Mucosa of stomach (tissue), 1 donor: ENCODE results near the gene WDR37.

Experiments used
- H3K27me3 ChIP-seq: one replicate; pipeline ENCODE4 v1.7.0; 2013; ENCODE audit warnings: mild to moderate bottlenecking, low read length; ENCODE audit not compliant: control insufficient read depth, insufficient read depth
- H3K36me3 ChIP-seq: one replicate; pipeline ENCODE4 v1.7.0; 2013; ENCODE audit warnings: low read length; ENCODE audit not compliant: control insufficient read depth, insufficient read depth
- H3K4me1 ChIP-seq: one replicate; pipeline ENCODE4 v1.7.0; 2013; ENCODE audit warnings: mild to moderate bottlenecking, low read length; ENCODE audit not compliant: control insufficient read depth, insufficient read depth
- H3K4me3 ChIP-seq: one replicate; pipeline ENCODE4 v1.7.0; 2013; ENCODE audit warnings: low read length
- H3K9ac ChIP-seq: one replicate; pipeline ENCODE4 v1.7.0; 2013; ENCODE audit warnings: mild to moderate bottlenecking, low read length, moderate library complexity
- H3K9me3 ChIP-seq: one replicate; pipeline ENCODE4 v1.7.0; 2013; ENCODE audit warnings: mild to moderate bottlenecking, low read length, moderate library complexity; ENCODE audit not compliant: control insufficient read depth
- donor health status: Pancreatic carcinoma.

Gene WDR37

GRCh38 chr10:1084011-1084950, 28.1 kb downstream of the WDR37 start:
- Histone ChIP-seq H3K9ac (no peak overlapping the region), H3K9me3 (no peaks in the 10 kb centered on the region), H3K4me3 (no peak overlapping the region), H3K4me1 (no peaks in the 10 kb centered on the region), H3K36me3 (peaks cover 4% of the 10 kb centered on the region), H3K27me3 (no peaks in the 10 kb centered on the region)

DNA sequence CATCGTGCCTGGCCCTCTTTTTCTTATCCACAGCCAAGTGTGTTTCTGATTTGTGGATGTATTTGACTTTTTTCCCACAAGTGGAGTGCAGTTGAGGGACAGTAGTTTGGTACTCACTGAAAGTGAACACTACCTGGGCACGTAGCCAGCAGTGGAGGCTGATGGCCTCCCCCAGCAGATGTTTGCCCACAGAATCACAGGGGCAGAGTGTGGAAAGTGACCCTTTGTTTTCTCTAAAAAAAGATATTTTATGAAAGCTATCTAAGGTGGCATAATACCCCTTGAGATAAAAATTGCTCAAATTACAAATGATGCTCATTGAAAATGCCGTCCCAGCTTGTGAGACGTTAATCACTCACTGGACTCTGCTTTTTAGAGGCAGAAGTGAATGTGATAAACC, 29.1 kb downstream of the WDR37 start:
- Histone ChIP-seq H3K36me3 (peaks cover under 1% of the 10 kb centered on the region), H3K9ac (no peak overlapping the region), H3K9me3 (no peaks in the 10 kb centered on the region), H3K4me3 (no peak overlapping the region), H3K27me3 (no peaks in the 10 kb centered on the region), H3K4me1 (no peaks in the 10 kb centered on the region)

DNA sequence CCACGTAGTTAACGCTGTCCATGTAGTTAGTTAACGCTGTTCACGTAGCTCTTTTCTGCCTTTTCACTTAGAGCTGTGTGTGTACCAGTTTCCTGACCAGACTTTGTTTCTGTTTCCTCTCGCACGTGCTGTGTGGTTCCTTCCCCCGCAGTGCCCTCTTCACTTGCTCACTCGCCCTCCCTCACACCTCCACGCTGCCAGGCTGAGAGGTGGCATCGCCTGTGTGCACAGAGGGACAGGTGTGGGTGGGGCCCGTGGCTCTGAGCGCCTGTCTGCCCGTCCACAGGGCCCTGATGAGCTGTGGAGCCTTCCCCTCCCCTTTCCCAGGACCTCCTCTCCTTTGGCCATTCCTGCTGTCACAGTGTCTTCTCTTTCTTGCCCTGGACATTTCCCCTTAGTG, 30.6 kb downstream of the WDR37 start:
- H3K36me3 ChIP-seq, result no peaks in the 10 kb centered on the region
- H3K9me3 ChIP-seq, result no peaks in the 10 kb centered on the region
- no peak overlapping the region for H3K4me3 ChIP-seq
- H3K27me3 ChIP-seq, result no peaks in the 10 kb centered on the region
- H3K9ac ChIP-seq, result no peak overlapping the region
- no peaks in the 10 kb centered on the region for H3K4me1 ChIP-seq

DNA sequence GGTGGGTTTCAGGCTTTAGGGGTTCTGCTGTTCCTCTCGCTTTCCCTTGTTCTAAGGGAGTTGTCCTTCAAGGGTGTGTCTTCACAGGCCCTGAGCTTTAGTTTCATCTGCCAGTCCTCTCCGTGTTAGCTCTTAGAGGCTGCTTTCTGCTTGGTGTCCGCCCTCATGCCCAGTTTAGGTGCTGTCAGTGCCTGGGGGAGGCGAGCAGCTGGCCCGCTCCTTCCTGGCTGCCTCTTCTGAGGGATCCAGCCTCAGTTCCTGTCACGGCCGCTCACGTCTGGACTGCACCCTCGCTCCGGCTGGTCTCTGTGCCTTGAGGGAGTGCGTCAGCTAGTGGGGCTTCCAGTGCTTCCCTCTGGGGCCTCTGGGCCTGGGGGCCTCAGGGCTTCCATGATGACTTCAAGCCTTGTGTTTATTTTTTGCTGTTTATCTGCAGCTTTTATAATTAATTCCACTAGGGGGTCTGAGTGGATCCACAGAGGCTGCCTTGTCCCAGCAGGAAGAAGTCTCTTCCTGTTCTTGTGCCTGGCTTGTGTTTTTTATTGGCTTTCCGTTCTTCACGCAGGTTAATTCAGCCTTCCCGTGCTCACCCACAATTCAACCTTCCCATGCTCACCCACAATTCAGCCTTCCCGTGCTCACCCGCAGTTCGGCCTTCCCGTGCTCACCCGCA, 33.0 kb downstream of the WDR37 start:
- Histone ChIP-seq H3K9me3 (no peaks in the 10 kb centered on the region), H3K9ac (no peak overlapping the region), H3K36me3 (no peaks in the 10 kb centered on the region), H3K4me1 (no peaks in the 10 kb centered on the region), H3K27me3 (no peaks in the 10 kb centered on the region), H3K4me3 (no peak overlapping the region)

DNA sequence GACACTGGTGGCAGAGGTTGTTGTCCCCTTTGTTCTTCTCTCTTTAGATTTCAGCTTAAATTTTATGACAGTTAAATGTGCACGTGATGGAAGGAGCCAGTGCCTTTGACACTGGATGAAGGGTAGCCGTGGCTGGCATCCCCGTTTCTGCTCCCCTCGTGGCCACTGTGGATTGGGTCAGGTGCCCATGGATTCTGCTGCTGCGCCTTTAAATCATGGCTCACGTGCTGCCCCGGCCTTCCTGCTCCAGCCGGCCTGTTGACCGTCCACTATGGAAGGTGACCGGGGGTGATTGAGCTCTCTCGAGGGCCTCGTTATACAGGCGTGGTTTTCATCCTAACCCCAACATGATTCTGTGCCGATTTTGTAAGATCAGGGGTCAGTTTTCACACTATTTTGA, 34.5 kb downstream of the WDR37 start:
- Histone ChIP-seq H3K9ac (no peak overlapping the region), H3K9me3 (no peaks in the 10 kb centered on the region), H3K36me3 (no peaks in the 10 kb centered on the region), H3K4me3 (no peak overlapping the region), H3K27me3 (no peaks in the 10 kb centered on the region), H3K4me1 (no peaks in the 10 kb centered on the region)

DNA sequence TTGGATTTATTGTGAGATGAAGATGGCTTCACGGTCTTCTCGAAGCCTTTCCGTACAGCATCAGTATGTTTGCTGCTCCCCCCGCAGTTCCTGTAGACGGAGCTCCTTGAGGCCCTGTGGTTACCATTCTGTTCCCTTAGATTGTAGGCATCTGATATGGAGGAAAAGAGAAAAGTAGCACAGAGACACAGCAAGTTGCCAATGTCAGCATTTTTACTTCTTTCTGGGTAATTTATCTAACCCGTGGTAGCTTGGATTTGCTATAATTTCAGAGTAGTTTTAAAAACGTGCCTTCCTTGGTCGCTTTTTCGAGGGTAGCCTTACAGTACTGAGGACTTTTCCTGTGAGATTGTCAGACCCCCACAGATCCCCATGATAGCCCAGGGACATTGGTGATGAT, 37.5 kb downstream of the WDR37 start:
- Histone ChIP-seq H3K4me1 (no peaks in the 10 kb centered on the region), H3K36me3 (peaks cover 8% of the 10 kb centered on the region)

DNA sequence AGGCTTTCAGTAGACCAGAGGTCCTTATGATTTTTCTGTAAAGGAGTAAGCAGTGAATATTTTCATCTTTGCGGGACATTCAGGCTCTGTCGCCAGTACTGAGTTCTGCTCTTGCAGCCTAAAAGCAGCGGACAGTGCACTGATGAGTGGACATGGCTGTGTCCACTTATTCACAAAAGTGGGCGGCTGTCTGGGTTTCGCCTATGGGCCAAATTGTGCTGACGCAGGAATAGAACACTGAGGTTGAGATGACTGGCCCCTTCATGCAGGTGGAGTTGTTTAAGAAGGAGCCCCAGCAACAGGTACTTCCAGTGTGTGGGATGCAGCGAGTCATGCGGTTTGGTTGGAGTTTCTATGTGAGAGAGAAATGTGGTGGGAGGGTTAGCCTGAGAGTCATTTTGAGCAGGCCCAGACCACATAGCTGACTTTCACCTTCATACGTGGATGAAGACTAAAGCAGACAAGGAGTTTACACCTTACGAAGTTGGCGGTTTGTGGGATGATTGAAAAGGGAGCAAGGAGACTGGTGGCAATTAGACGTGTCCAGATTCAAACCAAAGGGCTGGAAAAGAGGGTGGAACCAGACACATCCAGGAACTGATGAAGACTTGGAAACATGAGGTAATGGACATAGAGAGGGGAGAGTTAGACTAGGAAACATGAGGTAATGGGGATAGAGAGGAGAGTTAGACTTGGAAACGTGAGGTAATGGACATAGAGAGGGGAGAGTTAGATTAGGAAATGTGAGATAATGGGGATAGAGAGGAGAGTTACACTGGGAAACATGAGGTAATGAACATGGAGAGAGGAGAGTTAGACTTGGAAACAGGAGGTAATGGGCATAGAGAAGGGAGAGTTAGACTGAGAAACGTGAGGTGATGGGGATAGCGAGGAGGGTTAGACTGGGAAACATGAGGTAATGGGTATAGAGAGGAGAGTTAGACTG, 38.2 kb downstream of the WDR37 start:
- H3K4me3 ChIP-seq, result no peak overlapping the region
- H3K9ac ChIP-seq, result no peak overlapping the region
- peaks cover 8% of the 10 kb centered on the region for H3K36me3 ChIP-seq
- no peaks in the 10 kb centered on the region for H3K27me3 ChIP-seq
- no peaks in the 10 kb centered on the region for H3K9me3 ChIP-seq
- H3K4me1 ChIP-seq, result no peaks in the 10 kb centered on the region

More for the DNA sequence above, 37.5 kb downstream of the WDR37 start:
- Histone ChIP-seq H3K27me3 (no peaks in the 10 kb centered on the region), H3K4me3 (no peak overlapping the region), H3K9ac (no peak overlapping the region), H3K9me3 (no peaks in the 10 kb centered on the region)

DNA sequence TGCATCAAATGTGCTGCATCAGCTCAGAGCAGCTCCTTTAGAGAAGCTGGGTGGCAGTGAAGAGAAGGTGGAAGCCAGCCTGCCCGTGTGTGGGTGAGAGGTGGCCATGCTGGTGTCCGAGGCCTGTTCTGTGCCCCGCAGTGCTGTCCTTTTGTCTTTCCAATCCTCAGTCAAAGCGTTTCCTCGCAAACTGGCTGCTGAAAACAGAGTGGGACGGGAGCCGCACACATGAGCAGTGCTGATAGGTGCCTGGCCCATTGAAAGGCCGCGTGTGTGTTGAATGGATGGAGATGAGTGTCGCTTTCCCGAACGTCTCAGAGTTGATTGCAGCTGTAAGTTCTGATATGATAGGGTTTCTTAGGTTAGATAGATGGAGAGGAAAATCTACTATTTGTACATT, 39.3 kb downstream of the WDR37 start:
- no peaks in the 10 kb centered on the region for H3K4me1 ChIP-seq
- H3K4me3 ChIP-seq, result no peak overlapping the region
- H3K9ac ChIP-seq, result no peak overlapping the region
- H3K9me3 ChIP-seq, result no peaks in the 10 kb centered on the region
- peaks cover 8% of the 10 kb centered on the region for H3K36me3 ChIP-seq
- no peaks in the 10 kb centered on the region for H3K27me3 ChIP-seq

DNA sequence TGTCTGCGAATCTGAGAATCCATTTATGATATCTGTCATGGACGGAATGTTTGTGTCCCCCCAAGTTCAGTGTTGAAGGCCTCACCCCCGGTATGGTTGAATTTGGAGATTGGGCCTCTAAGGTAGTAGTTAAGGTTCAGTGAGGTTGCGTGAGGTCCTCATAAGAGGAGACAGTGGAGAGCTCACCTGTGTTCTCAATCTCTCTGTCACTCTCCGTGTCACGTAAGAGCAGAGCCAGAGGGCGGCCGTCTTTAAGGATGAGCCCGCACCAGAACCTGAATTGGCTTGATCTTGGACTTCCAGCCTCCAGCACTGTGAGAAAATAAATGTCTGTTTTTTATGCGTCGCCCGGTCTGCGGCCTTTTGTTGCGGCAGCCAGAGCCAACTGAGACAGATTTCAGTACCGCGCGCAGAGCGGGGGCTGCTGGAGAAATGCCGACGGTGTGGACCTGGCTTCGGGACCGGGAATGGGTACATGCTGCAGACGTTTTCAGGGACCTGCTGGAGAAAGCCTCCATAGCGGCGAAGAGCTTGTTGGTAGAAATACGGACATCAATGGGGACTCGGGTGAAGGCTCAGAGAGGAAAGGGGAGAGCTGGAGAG, 40.2 kb downstream of the WDR37 start:
- Histone ChIP-seq H3K4me3 (no peak overlapping the region), H3K4me1 (no peaks in the 10 kb centered on the region), H3K27me3 (no peaks in the 10 kb centered on the region), H3K9me3 (no peaks in the 10 kb centered on the region), H3K36me3 (peaks cover 8% of the 10 kb centered on the region), H3K9ac (no peak overlapping the region)

DNA sequence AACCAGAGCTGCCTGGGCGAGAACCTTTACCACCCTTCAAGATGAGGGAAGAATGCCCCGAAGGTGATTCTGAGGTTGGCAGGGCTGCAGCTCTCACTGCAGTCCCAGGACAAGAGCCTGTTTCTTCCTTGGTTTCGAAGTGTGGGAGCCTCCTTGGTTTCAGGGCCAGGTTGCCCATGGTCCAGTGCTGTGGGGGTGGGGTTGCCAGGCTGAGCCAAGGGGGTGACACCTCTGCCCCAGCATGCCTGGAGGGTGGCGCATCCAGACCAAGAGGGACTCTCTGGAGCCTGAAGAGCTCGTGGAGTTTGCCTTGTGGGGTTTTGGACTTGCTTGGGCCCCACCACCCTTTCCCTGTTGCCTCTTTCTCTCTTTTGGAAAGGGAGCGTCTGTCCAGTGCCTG, 41.3 kb downstream of the WDR37 start:
- no peaks in the 10 kb centered on the region for H3K27me3 ChIP-seq
- peaks cover 8% of the 10 kb centered on the region for H3K36me3 ChIP-seq

DNA sequence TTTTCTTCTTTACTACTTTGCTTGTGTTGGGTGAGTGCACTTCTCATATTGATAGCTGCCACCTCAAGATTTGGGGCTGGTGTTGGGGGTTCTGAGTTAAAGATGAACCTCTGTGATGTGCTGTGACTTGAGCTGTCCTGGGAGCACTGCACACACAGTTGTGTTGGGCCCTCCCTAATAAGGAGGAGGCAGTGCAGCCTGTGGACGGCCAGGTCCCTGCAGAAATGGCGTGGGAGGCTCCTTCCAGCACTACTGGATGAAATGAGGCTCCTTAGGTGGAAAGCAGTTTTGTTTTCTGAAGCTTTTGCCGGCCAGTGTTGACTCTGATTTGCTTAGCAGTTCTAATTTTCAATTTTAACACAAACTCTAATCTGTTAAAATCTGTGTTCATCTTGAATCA, 44.0 kb downstream of the WDR37 start:
- H3K36me3 ChIP-seq, result peaks cover 8% of the 10 kb centered on the region
- H3K9me3 ChIP-seq, result no peaks in the 10 kb centered on the region
- no peak overlapping the region for H3K4me3 ChIP-seq
- no peak overlapping the region for H3K9ac ChIP-seq
- no peaks in the 10 kb centered on the region for H3K27me3 ChIP-seq
- no peaks in the 10 kb centered on the region for H3K4me1 ChIP-seq

More for the DNA sequence above, 41.3 kb downstream of the WDR37 start:
- H3K4me3 ChIP-seq, result no peak overlapping the region
- H3K9me3 ChIP-seq, result no peaks in the 10 kb centered on the region
- H3K9ac ChIP-seq, result no peak overlapping the region
- H3K4me1 ChIP-seq, result no peaks in the 10 kb centered on the region
